Measurements from ENCODE around the gene HES5. TPM values are rescaled to one million over a fixed set of nuclear protein-coding genes. Genes with fewer than 3 reads are reported as not detected.
"Not testable (repeated sequence)": the region's sequence is repeated elsewhere in the genome, so short reads cannot be mapped to it uniquely, and the experiment has no call there.

The HES5 gene
- total and polyA plus RNA-seq, 5 donors = 0.52 to 1.8 (median 0.94) TPM

GRCh38 chr1:2568187-2568816 is 38.2 kb upstream of the HES5 start:
- H3K4me3 ChIP-seq (ENCODE audit: low read length); H3K4me1 ChIP-seq (ENCODE audit: control insufficient read depth, insufficient read depth, low read length); H3K27me3 ChIP-seq (ENCODE audit: control insufficient read depth, insufficient read depth); H3K9me3 ChIP-seq (ENCODE audit: control insufficient read depth, low read length); H3K27ac ChIP-seq (ENCODE audit: low read length); intact Hi-C loops (cut with DNase I): not testable (repeated sequence)
- 54% methylated on average over 12 of the region's 17 CpGs for WGBS
- DNase-seq = peak in 2 of 3 donors; percentile 7 to 38
- peak; percentile 7 to 8 for ATAC-seq

- peak; percentile 10 to 51 (median 14) for DNase-seq
- no peaks in the 10 kb centered on the region for H3K27me3 ChIP-seq (ENCODE audit: control insufficient read depth, insufficient read depth)
- no peaks in the 10 kb centered on the region for H3K4me1 ChIP-seq (ENCODE audit: control insufficient read depth, insufficient read depth, low read length)
- H3K9me3 ChIP-seq (ENCODE audit: control insufficient read depth, low read length) = no peaks in the 10 kb centered on the region
- intact Hi-C loops (cut with DNase I) = no loop called here
- H3K4me3 ChIP-seq (ENCODE audit: low read length) = no peak overlapping the region
- H3K27ac ChIP-seq (ENCODE audit: low read length) = no peak overlapping the region
- no peak for ATAC-seq
- WGBS = 82% methylated on average over 16 of the region's 16 CpGs
Observed at GRCh38 chr1:2567083-2567679, 37.1 kb upstream of the HES5 start.

GRCh38 chr1:2566101-2567045 is 36.3 kb upstream of the HES5 start:
- 72% methylated on average over 34 of the region's 34 CpGs for WGBS
- Histone ChIP-seq H3K4me1 (ENCODE audit: control insufficient read depth, insufficient read depth, low read length) (no peaks in the 10 kb centered on the region), H3K9me3 (ENCODE audit: control insufficient read depth, low read length) (no peaks in the 10 kb centered on the region), H3K4me3 (ENCODE audit: low read length) (no peak overlapping the region), H3K27me3 (ENCODE audit: control insufficient read depth, insufficient read depth) (no peaks in the 10 kb centered on the region), H3K27ac (ENCODE audit: low read length) (no peak overlapping the region)
- no peak for ATAC-seq
- DNase-seq = peak; percentile 11 to 57 (median 48)
- intact Hi-C loops (cut with DNase I) = no loop called here

- WGBS = 35% methylated on average over 14 of the region's 14 CpGs
- H3K27me3 ChIP-seq (ENCODE audit: control insufficient read depth, insufficient read depth) = no peaks in the 10 kb centered on the region
- peak; percentile 15 to 41 (median 32) for DNase-seq
- H3K27ac ChIP-seq (ENCODE audit: low read length) = no peak overlapping the region
- no peaks in the 10 kb centered on the region for H3K9me3 ChIP-seq (ENCODE audit: control insufficient read depth, low read length)
- H3K4me3 ChIP-seq (ENCODE audit: low read length) = no peak overlapping the region
- ATAC-seq = no peak
- H3K4me1 ChIP-seq (ENCODE audit: control insufficient read depth, insufficient read depth, low read length) = no peaks in the 10 kb centered on the region
- intact Hi-C loops (cut with DNase I) = no loop called here
Observed at GRCh38 chr1:2564815-2565374, 34.8 kb upstream of the HES5 start.

- H3K9me3 ChIP-seq (ENCODE audit: control insufficient read depth, low read length) = no peaks in the 10 kb centered on the region
- H3K4me1 ChIP-seq (ENCODE audit: control insufficient read depth, insufficient read depth, low read length) = no peaks in the 10 kb centered on the region
- no peaks in the 10 kb centered on the region for H3K27me3 ChIP-seq (ENCODE audit: control insufficient read depth, insufficient read depth)
- H3K27ac ChIP-seq (ENCODE audit: low read length) = no peak overlapping the region
- intact Hi-C loops (cut with DNase I) = no loop called here
- no peak overlapping the region for H3K4me3 ChIP-seq (ENCODE audit: low read length)
- ATAC-seq (no peak), DNase-seq (peak in 2 of 3 donors; percentile 37 to 47)
- 78% methylated on average over 20 of the region's 20 CpGs for WGBS
Observed at GRCh38 chr1:2564006-2564814, 34.1 kb upstream of the HES5 start.

GRCh38 chr1:2563205-2563604 is 33.1 kb upstream of the HES5 start:
- ATAC-seq = no peak
- H3K27me3 ChIP-seq (ENCODE audit: control insufficient read depth, insufficient read depth) = no peaks in the 10 kb centered on the region
- 86% methylated on average over 18 of the region's 18 CpGs for WGBS

GRCh38 chr1:2561898-2562895 is 32.1 kb upstream of the HES5 start:
- DNase-seq (peak in 2 of 3 donors; percentile 50 to 57), ATAC-seq (no peak)
- no peaks in the 10 kb centered on the region for H3K9me3 ChIP-seq (ENCODE audit: control insufficient read depth, low read length)
- H3K4me1 ChIP-seq (ENCODE audit: control insufficient read depth, insufficient read depth, low read length) = no peaks in the 10 kb centered on the region
- H3K4me3 ChIP-seq (ENCODE audit: low read length) = no peak overlapping the region
- H3K27ac ChIP-seq (ENCODE audit: low read length) = no peak overlapping the region
- WGBS = 87% methylated on average over 24 of the region's 24 CpGs
- no peaks in the 10 kb centered on the region for H3K27me3 ChIP-seq (ENCODE audit: control insufficient read depth, insufficient read depth)
- intact Hi-C loops (cut with DNase I) = no loop called here

More at GRCh38 chr1:2563205-2563604, 33.1 kb upstream of the HES5 start:
- intact Hi-C loops (cut with DNase I) = no loop called here
- Histone ChIP-seq H3K4me1 (ENCODE audit: control insufficient read depth, insufficient read depth, low read length) (no peaks in the 10 kb centered on the region), H3K27ac (ENCODE audit: low read length) (no peak overlapping the region), H3K9me3 (ENCODE audit: control insufficient read depth, low read length) (no peaks in the 10 kb centered on the region), H3K4me3 (ENCODE audit: low read length) (no peak overlapping the region)
- peak; percentile 9 to 56 (median 38) for DNase-seq

GRCh38 chr1:2561446-2561845 is 31.4 kb upstream of the HES5 start:
- H3K9me3 ChIP-seq (ENCODE audit: control insufficient read depth, low read length) = no peaks in the 10 kb centered on the region
- 89% methylated on average over 11 of the region's 11 CpGs for WGBS
- H3K27me3 ChIP-seq (ENCODE audit: control insufficient read depth, insufficient read depth) = no peaks in the 10 kb centered on the region
- no peak overlapping the region for H3K27ac ChIP-seq (ENCODE audit: low read length)
- no peaks in the 10 kb centered on the region for H3K4me1 ChIP-seq (ENCODE audit: control insufficient read depth, insufficient read depth, low read length)
- DNase-seq (peak; percentile 8 to 41 (median 11)), ATAC-seq (no peak)
- intact Hi-C loops (cut with DNase I) = no loop called here
- H3K4me3 ChIP-seq (ENCODE audit: low read length) = no peak overlapping the region

- Histone ChIP-seq H3K4me1 (ENCODE audit: control insufficient read depth, insufficient read depth, low read length) (peaks cover 3% of the 10 kb centered on the region), H3K27ac (ENCODE audit: low read length) (no peak overlapping the region), H3K4me3 (ENCODE audit: low read length) (no peak overlapping the region), H3K9me3 (ENCODE audit: control insufficient read depth, low read length) (no peaks in the 10 kb centered on the region), H3K27me3 (ENCODE audit: control insufficient read depth, insufficient read depth) (no peaks in the 10 kb centered on the region)
- ATAC-seq (no peak), DNase-seq (peak in 2 of 3 donors; percentile 11 to 50)
- intact Hi-C loops (cut with DNase I) = no loop called here
- WGBS = 85% methylated on average over 15 of the region's 15 CpGs
Observed at GRCh38 chr1:2560299-2561073, 30.4 kb upstream of the HES5 start.
